RWPE1 (cell line): Measurements from ENCODE around the gene MARCHF2.
A peak's percentile ranks its signal among the peaks of the same experiment; 100 is the strongest.

ENCODE experiments used
- CTCF ChIA-PET: fragments of 350-600 bp; sonication (Branson Sonifier 250); formaldehyde crosslinking; extraction: SDS; loops from one replicate; lab custom pipeline; 2021; lab: Yijun Ruan, JAX
- POLR2A ChIA-PET: fragments of 400-600 bp; formaldehyde crosslinking; extraction: SDS; loops from one replicate; lab custom pipeline; 2020; ENCODE audit warnings: antibody characterized with exemption; ENCODE audit not compliant: low non-redundant PET; lab: Yijun Ruan, JAX
- DNase-seq: peaks from one replicate; pipeline ENCODE4 v3.0.0; 2012; ENCODE audit warnings: low spot score
- H3K27ac ChIP-seq: fragments of 450-650 bp; 2 replicates; pipeline ENCODE4 v1.5.1; 2017
- TF ChIP-seq, protein P1 (sequence below): fragments of 450-650 bp; conservative IDR thresholded peaks from 2 replicates; pipeline ENCODE4 v1.5.1; 2017; ENCODE audit warnings: low read depth, mild to moderate bottlenecking

Gene MARCHF2

DNA sequence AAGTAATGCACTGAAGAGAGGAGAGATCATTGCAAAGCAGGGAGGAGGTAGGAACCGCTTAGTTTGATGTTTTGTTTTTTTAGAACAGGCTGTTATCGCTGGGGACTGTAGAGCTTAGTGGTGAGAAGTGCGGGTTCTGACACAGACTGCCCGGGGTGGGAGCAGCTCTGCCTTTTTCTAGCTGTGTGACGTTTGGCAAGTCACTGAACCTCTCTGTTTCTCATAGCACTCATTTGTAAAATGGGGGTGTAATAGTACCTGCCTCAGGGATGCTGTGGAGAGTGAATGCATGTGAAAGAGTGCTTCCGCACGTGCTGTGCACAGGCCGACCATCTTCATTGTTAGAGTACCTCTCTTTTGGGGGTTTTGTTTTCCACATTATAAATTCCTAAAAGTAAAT is 70.1 kb downstream of the MARCHF2 start:
- ChIA-PET POLR2A (interaction anchor here (1.2 kb wide), 1 partner anchor 38 kb away, joined by 5 read pairs; the partner anchor contains the start of gene HNRNPM), CTCF (no interaction called here)
- no peak for DNase-seq
- TF ChIP-seq, protein P1, sequence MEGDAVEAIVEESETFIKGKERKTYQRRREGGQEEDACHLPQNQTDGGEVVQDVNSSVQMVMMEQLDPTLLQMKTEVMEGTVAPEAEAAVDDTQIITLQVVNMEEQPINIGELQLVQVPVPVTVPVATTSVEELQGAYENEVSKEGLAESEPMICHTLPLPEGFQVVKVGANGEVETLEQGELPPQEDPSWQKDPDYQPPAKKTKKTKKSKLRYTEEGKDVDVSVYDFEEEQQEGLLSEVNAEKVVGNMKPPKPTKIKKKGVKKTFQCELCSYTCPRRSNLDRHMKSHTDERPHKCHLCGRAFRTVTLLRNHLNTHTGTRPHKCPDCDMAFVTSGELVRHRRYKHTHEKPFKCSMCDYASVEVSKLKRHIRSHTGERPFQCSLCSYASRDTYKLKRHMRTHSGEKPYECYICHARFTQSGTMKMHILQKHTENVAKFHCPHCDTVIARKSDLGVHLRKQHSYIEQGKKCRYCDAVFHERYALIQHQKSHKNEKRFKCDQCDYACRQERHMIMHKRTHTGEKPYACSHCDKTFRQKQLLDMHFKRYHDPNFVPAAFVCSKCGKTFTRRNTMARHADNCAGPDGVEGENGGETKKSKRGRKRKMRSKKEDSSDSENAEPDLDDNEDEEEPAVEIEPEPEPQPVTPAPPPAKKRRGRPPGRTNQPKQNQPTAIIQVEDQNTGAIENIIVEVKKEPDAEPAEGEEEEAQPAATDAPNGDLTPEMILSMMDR, result no peak
- H3K27ac ChIP-seq, result no peak overlapping the region

DNA sequence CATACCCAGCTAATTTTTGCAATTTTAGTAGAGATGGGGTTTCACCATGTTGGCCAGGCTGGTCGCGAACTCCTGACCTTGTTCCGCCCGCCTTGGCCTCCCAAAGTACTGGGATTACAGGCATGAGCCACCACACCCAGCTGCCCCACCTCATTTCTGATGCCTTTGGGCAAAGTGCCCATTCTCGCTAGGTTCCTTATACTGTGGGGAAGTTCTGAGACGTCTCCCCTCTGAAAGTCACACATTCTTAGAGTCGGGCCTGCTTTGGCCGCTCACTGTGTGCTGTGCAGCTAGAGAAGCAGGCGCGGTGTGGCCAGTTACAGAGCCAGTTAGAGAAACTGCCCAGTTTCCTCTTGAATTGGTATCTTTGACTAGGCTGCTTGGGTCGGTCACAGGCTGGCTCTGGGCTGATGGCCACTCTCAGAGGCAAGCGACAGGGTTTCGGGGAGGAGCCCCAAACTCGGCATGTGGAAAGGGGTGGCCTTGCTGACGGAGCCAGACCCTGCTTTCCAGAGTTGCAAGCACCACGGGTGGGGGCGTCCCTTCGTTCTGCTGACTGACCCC is 71.3 kb downstream of the MARCHF2 start:
- POLR2A ChIA-PET, result no interaction called here
- DNase-seq, result no peak
- TF ChIP-seq, protein P1, result no peak
- CTCF ChIA-PET, result no interaction called here
- H3K27ac ChIP-seq, result peak overlapping the region; percentile 42

GRCh38 chr19:8485561-8486371 is 72.7 kb downstream of the MARCHF2 start:
- POLR2A ChIA-PET, result no interaction called here
- TF ChIP-seq, protein P1, result no peak
- CTCF ChIA-PET, result no interaction called here
- no peak for DNase-seq
- H3K27ac ChIP-seq, result peak overlapping the region; percentile 89

DNA sequence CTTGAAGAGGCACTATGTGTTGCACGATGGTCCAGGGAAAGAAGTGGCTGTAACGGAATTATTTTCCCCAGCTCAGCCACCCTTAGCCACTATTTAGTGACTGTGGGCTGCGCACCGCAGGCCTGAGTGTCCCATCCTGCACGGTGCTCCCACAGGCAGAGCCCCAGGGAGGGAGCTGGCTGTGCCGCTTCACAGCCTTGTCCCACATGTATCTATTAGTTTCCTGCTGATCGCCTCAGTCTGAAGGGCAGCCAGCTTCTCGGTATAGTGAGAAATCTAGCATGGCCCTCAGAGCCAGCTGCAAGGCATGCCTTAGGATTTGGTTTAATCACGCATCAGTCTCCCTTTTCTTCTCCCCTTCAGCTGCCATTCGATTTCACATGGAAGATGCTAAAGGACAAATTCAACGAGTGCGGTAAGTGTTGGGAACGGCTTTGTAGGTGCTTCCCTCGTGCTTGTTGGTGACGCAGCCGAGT is 73.6 kb downstream of the MARCHF2 start:
- H3K27ac ChIP-seq, result peak overlapping the region; percentile 89
- TF ChIP-seq, protein P1, result no peak
- CTCF ChIA-PET, result interaction anchor here (0.6 kb wide), 1 partner anchor 378 kb away, joined by 4 read pairs; no protein-coding TSS in a partner anchor
- POLR2A ChIA-PET, result interaction anchor here (1.0 kb wide), 1 partner anchor 27 kb away, joined by 3 read pairs; the partner anchor contains the start of gene ZNF414
- no peak for DNase-seq

DNA sequence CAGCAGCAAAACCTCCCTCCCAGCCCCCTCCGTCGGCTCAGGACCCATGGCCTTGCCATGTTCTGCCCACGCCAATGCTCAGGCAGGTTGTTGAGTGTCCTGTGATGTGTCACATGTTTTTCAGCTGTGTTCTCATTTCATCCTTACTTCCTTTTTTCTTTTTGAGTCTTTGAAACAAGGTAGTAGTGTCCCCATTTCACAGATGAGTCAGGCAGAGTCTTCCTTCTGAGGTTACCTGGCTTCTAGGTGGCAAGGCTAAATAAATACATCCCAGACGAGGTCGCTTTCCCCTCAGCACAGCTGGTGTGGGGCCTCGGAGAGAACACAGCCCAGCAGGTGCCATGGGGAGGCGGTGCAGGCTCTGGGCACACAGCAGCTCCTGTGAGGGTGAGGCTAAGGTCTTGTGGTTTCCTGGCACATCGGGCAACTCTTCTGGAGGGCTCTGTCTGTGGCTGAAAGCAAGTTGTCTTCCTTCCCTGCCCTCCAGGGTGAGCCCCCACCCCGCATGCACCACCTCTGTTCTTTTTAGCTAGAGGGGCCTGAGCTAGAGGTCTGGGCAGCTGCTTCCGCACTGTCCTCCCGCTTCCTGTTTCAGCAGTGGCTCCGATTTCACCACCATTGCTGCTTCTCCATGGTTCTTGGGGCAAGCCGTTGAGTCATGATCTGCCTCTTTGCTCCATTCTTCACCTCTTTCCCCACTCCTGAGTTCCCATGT is 74.2 kb downstream of the MARCHF2 start:
- TF ChIP-seq, protein P1, result no peak
- ChIA-PET POLR2A (interaction anchor here (1.0 kb wide), 1 partner anchor 26 kb away, joined by 3 read pairs; the partner anchor contains the start of gene ZNF414), CTCF (interaction anchor here (0.6 to 1.4 kb wide), 3 partner anchors 19 to 378 kb away, joined by 4 to 7 read pairs (median 4); no protein-coding TSS in a partner anchor)
- no peak for DNase-seq
- H3K27ac ChIP-seq, result peak overlapping the region; percentile 89

DNA sequence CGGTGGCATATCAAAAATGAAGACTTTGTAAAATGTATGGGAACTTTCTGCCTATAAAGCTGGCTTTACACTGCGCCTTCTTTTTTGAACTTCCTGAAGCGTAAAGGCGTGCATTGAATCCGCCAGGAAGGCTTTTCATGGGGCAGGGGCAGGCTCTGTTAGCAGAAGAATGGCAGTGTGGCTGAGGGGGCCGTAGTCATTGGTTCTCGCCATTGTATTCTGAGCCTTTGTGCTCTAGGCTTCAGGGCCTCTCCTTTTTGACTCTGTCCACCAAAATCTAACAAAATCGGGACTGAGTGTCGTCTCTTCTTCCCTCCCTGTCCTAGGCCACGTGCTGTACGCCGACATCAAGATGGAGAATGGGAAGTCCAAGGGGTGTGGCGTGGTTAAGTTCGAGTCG is 75.3 kb downstream of the MARCHF2 start:
- CTCF ChIA-PET, result interaction anchor here (1.4 kb wide), 1 partner anchor 18 kb away, joined by 4 read pairs; no protein-coding TSS in a partner anchor
- TF ChIP-seq, protein P1, result no peak
- H3K27ac ChIP-seq, result peak overlapping the region; percentile 89
- POLR2A ChIA-PET, result interaction anchor here (0.6 kb wide), 1 partner anchor 42 kb away, joined by 3 read pairs; no protein-coding TSS in a partner anchor
- no peak for DNase-seq
